GM21526 (cell line): ENCODE data around the gene NANOGP8.

ENCODE experiments used
- ATAC-seq: cut with Tn5 transposase; IDR thresholded peaks from one replicate; pipeline ENCODE4 v1.9.1; 2021; ENCODE audit warnings: moderate library complexity; ENCODE audit not compliant: unreplicated experiment, low FRiP score

NANOGP8 gene

GRCh38 chr15:35061825-35062737 lies 23.0 kb downstream of the NANOGP8 start:
- ATAC-seq: no peak

- no peak for ATAC-seq
Observed at GRCh38 chr15:35061161-35061824, 23.8 kb downstream of the NANOGP8 start.

- no peak for ATAC-seq
Observed at GRCh38 chr15:35060591-35060990, 24.5 kb downstream of the NANOGP8 start.

- ATAC-seq: no peak
Observed at GRCh38 chr15:35058534-35059054, 26.5 kb downstream of the NANOGP8 start.

- ATAC-seq: no peak
Observed at GRCh38 chr15:35055416-35056105, 29.5 kb downstream of the NANOGP8 start.

- no peak for ATAC-seq
Observed at GRCh38 chr15:35054380-35054779, 30.7 kb downstream of the NANOGP8 start.

- ATAC-seq: no peak
Observed at GRCh38 chr15:35047996-35048395, 37.1 kb downstream of the NANOGP8 start.

GRCh38 chr15:35047528-35047927 lies 37.6 kb downstream of the NANOGP8 start:
- no peak for ATAC-seq

- ATAC-seq: no peak
Observed at GRCh38 chr15:35043373-35044095, 41.6 kb downstream of the NANOGP8 start.

GRCh38 chr15:35040339-35041255 lies 44.5 kb downstream of the NANOGP8 start:
- no peak for ATAC-seq

GRCh38 chr15:35038626-35039451 lies 46.3 kb downstream of the NANOGP8 start:
- ATAC-seq: no peak
